ENCODE data around the gene BUD23. TPM values are rescaled to one million over a fixed set of nuclear protein-coding genes. Genes with fewer than 3 reads are reported as not detected.
"Not testable (repeated sequence)": the region's sequence is repeated elsewhere in the genome, so short reads cannot be mapped to it uniquely, and the experiment has no call there.

Gene BUD23
- total RNA-seq, 2 experiments from 2014 or later: 71.4 to 95.5 TPM

GRCh38 chr7:73720443-73720842, 37.0 kb downstream of the BUD23 start:
- CTCF ChIA-PET: interaction anchor here (0.9 to 1.4 kb wide), 4 partner anchors 20 to 135 kb away, joined by 3 to 4 read pairs (median 4); no protein-coding TSS in a partner anchor
- intact Hi-C loops (cut with DNase I, micrococcal nuclease); DNase-seq: not testable (repeated sequence)

GRCh38 chr7:73721377-73721817, 38.0 kb downstream of the BUD23 start:
- POLR2A ChIA-PET: no interaction called here

More at GRCh38 chr7:73720443-73720842, 37.0 kb downstream of the BUD23 start:
- H3K27me3 Mint-ChIP-seq; H3K9me3 Mint-ChIP-seq (ENCODE audit: low read depth); H3K27ac Mint-ChIP-seq; ATAC-seq; H3K36me3 Mint-ChIP-seq (ENCODE audit: low read depth): not testable (repeated sequence)
- Mint-ChIP-seq H3K4me3 (peak overlapping the region; percentile 47), H3K4me1 (peaks cover 30% of the 10 kb centered on the region)
- POLR2A ChIA-PET: interaction anchor here (1.2 kb wide), 1 partner anchor 18 kb away, joined by 3 read pairs; the partner anchor contains the start of gene ABHD11

GRCh38 chr7:73722182-73722581, 38.8 kb downstream of the BUD23 start:
- POLR2A ChIA-PET; H3K4me3 Mint-ChIP-seq; H3K9me3 Mint-ChIP-seq (ENCODE audit: low read depth); ATAC-seq; H3K36me3 Mint-ChIP-seq (ENCODE audit: low read depth); DNase-seq; intact Hi-C loops (cut with DNase I, micrococcal nuclease); H3K27me3 Mint-ChIP-seq; H3K27ac Mint-ChIP-seq: not testable (repeated sequence)
- H3K4me1 Mint-ChIP-seq: peaks cover 16% of the 10 kb centered on the region
- CTCF ChIA-PET: interaction anchor here (1.0 kb wide), 1 partner anchor 115 kb away, joined by 4 read pairs; no protein-coding TSS in a partner anchor

More at GRCh38 chr7:73721377-73721817, 38.0 kb downstream of the BUD23 start:
- peaks cover 3% of the 10 kb centered on the region for H3K36me3 Mint-ChIP-seq (ENCODE audit: low read depth)
- H3K27ac Mint-ChIP-seq: no peak overlapping the region
- no peaks in the 10 kb centered on the region for H3K9me3 Mint-ChIP-seq (ENCODE audit: low read depth)
- H3K4me1 Mint-ChIP-seq: peaks cover 21% of the 10 kb centered on the region
- CTCF ChIA-PET: interaction anchor here (1.0 kb wide), 1 partner anchor 114 kb away, joined by 4 read pairs; no protein-coding TSS in a partner anchor
- H3K4me3 Mint-ChIP-seq: no peak overlapping the region
- intact Hi-C loops (cut with DNase I, micrococcal nuclease): no loop called here
- no peak for ATAC-seq
- DNase-seq: no peak
- H3K27me3 Mint-ChIP-seq: peaks cover 4% of the 10 kb centered on the region

- ATAC-seq: no peak
- H3K4me1 Mint-ChIP-seq: peaks cover 10% of the 10 kb centered on the region
- peaks cover 4% of the 10 kb centered on the region for H3K27me3 Mint-ChIP-seq
- H3K4me3 Mint-ChIP-seq: no peak overlapping the region
- ChIA-PET CTCF (interaction anchor here (0.7 kb wide), 2 partner anchors 12 to 17 kb away, joined by 3 read pairs; no protein-coding TSS in a partner anchor), POLR2A (no interaction called here)
- no peaks in the 10 kb centered on the region for H3K9me3 Mint-ChIP-seq (ENCODE audit: low read depth)
- no peaks in the 10 kb centered on the region for H3K36me3 Mint-ChIP-seq (ENCODE audit: low read depth)
- H3K27ac Mint-ChIP-seq: no peak overlapping the region
- intact Hi-C loops (cut with DNase I, micrococcal nuclease): no loop called here
- DNase-seq: no peak
These were observed 39.4 kb downstream of the BUD23 start for GRCh38 chr7:73722785-73723184.

- no peak overlapping the region for H3K4me3 Mint-ChIP-seq
- POLR2A ChIA-PET: no interaction called here
- H3K4me1 Mint-ChIP-seq: peaks cover 2% of the 10 kb centered on the region
- no peak overlapping the region for H3K27ac Mint-ChIP-seq
- no peak for DNase-seq
- no peak for ATAC-seq
- no peaks in the 10 kb centered on the region for H3K9me3 Mint-ChIP-seq (ENCODE audit: low read depth)
- H3K27me3 Mint-ChIP-seq: peaks cover 10% of the 10 kb centered on the region
- no peaks in the 10 kb centered on the region for H3K36me3 Mint-ChIP-seq (ENCODE audit: low read depth)
- intact Hi-C loops (cut with DNase I, micrococcal nuclease): no loop called here
- CTCF ChIA-PET: interaction anchor here (0.6 to 3.5 kb wide), 7 partner anchors 8 to 145 kb away, joined by 3 to 30 read pairs (median 3); partner anchors contain the start of gene TBL2
These were observed 40.4 kb downstream of the BUD23 start for GRCh38 chr7:73723813-73724212.

- H3K27ac Mint-ChIP-seq: no peak overlapping the region
- H3K9me3 Mint-ChIP-seq (ENCODE audit: low read depth): no peaks in the 10 kb centered on the region
- peak; percentile 27 for ATAC-seq
- intact Hi-C loops (cut with DNase I, micrococcal nuclease): loop anchor here in 1 of 2 experiments (5.0 kb wide), 2 partner anchors 79 to 799 kb away; partner anchors contain the start of gene POM121
- ChIA-PET POLR2A (interaction anchor here (0.6 kb wide), 1 partner anchor 9 kb away, joined by 3 read pairs; no protein-coding TSS in a partner anchor), CTCF (interaction anchor here (0.7 to 3.5 kb wide), 13 partner anchors 11 to 138 kb away, joined by 3 to 30 read pairs (median 3); no protein-coding TSS in a partner anchor)
- no peak overlapping the region for H3K4me3 Mint-ChIP-seq
- H3K36me3 Mint-ChIP-seq (ENCODE audit: low read depth): no peaks in the 10 kb centered on the region
- peaks cover 7% of the 10 kb centered on the region for H3K27me3 Mint-ChIP-seq
- H3K4me1 Mint-ChIP-seq: no peaks in the 10 kb centered on the region
- DNase-seq: no peak
These were observed 42.7 kb downstream of the BUD23 start for GRCh38 chr7:73726083-73726466.

- no peak for ATAC-seq
- peaks cover 6% of the 10 kb centered on the region for H3K27me3 Mint-ChIP-seq
- POLR2A ChIA-PET: no interaction called here
These were observed 44.6 kb downstream of the BUD23 start for GRCh38 chr7:73727952-73728351.

GRCh38 chr7:73728551-73728950, 45.2 kb downstream of the BUD23 start:
- ChIA-PET CTCF (interaction anchor here (0.5 to 2.2 kb wide), 7 partner anchors 11 to 146 kb away, joined by 3 to 13 read pairs (median 3); no protein-coding TSS in a partner anchor), POLR2A (no interaction called here)
- Mint-ChIP-seq H3K9me3 (ENCODE audit: low read depth) (no peaks in the 10 kb centered on the region), H3K4me3 (no peak overlapping the region), H3K27me3 (peaks cover 6% of the 10 kb centered on the region), H3K4me1 (no peaks in the 10 kb centered on the region), H3K27ac (no peak overlapping the region), H3K36me3 (ENCODE audit: low read depth) (no peaks in the 10 kb centered on the region)
- DNase-seq (no peak), ATAC-seq (no peak)
- intact Hi-C loops (cut with DNase I, micrococcal nuclease): loop anchor here in 1 of 2 experiments (5.0 kb wide), 2 partner anchors 81 to 801 kb away; partner anchors contain the start of gene POM121

More at GRCh38 chr7:73727952-73728351, 44.6 kb downstream of the BUD23 start:
- no peaks in the 10 kb centered on the region for H3K36me3 Mint-ChIP-seq (ENCODE audit: low read depth)
- H3K4me3 Mint-ChIP-seq: no peak overlapping the region
- no peaks in the 10 kb centered on the region for H3K9me3 Mint-ChIP-seq (ENCODE audit: low read depth)
- CTCF ChIA-PET: interaction anchor here (1.2 to 2.2 kb wide), 3 partner anchors 21 to 121 kb away, joined by 3 to 13 read pairs (median 3); no protein-coding TSS in a partner anchor
- intact Hi-C loops (cut with DNase I, micrococcal nuclease): loop anchor here in 1 of 2 experiments (5.0 kb wide), 2 partner anchors 81 to 801 kb away; partner anchors contain the start of gene POM121
- no peaks in the 10 kb centered on the region for H3K4me1 Mint-ChIP-seq
- no peak for DNase-seq
- no peak overlapping the region for H3K27ac Mint-ChIP-seq

- ATAC-seq: no peak
- ChIA-PET POLR2A (no interaction called here), CTCF (interaction anchor here (0.6 kb wide), 1 partner anchor 71 kb away, joined by 4 read pairs; no protein-coding TSS in a partner anchor)
- Mint-ChIP-seq H3K27ac (no peak overlapping the region), H3K4me1 (peaks cover 7% of the 10 kb centered on the region), H3K36me3 (ENCODE audit: low read depth) (no peaks in the 10 kb centered on the region), H3K9me3 (ENCODE audit: low read depth) (no peaks in the 10 kb centered on the region), H3K4me3 (no peak overlapping the region), H3K27me3 (peaks cover 6% of the 10 kb centered on the region)
- intact Hi-C loops (cut with DNase I, micrococcal nuclease): loop anchor here in 1 of 2 experiments (10.0 kb wide), 1 partner anchor 444 kb away; the partner anchor contains the start of gene EIF4H
- DNase-seq: no peak
These were observed 47.1 kb downstream of the BUD23 start for GRCh38 chr7:73730485-73730884.

GRCh38 chr7:73732397-73732796, 49.0 kb downstream of the BUD23 start:
- Mint-ChIP-seq H3K27me3 (peaks cover 6% of the 10 kb centered on the region), H3K27ac (no peak overlapping the region), H3K36me3 (ENCODE audit: low read depth) (peaks cover 6% of the 10 kb centered on the region), H3K9me3 (ENCODE audit: low read depth) (no peaks in the 10 kb centered on the region), H3K4me1 (peaks cover 10% of the 10 kb centered on the region), H3K4me3 (no peak overlapping the region)
- intact Hi-C loops (cut with DNase I, micrococcal nuclease): loop anchor here in 1 of 2 experiments (10.0 kb wide), 1 partner anchor 442 kb away; the partner anchor contains the start of gene EIF4H
- ChIA-PET POLR2A (no interaction called here), CTCF (interaction anchor here (0.6 to 4.9 kb wide), 4 partner anchors 13 to 127 kb away, joined by 3 to 56 read pairs (median 4); no protein-coding TSS in a partner anchor)
- ATAC-seq (no peak), DNase-seq (no peak)

- ATAC-seq (peak; percentile 62), DNase-seq (peak; percentile 90)
- Mint-ChIP-seq H3K27ac (peak overlapping the region; percentile 41), H3K27me3 (no peaks in the 10 kb centered on the region), H3K9me3 (ENCODE audit: low read depth) (no peaks in the 10 kb centered on the region), H3K36me3 (ENCODE audit: low read depth) (peaks cover 6% of the 10 kb centered on the region), H3K4me1 (peaks cover 19% of the 10 kb centered on the region), H3K4me3 (no peak overlapping the region)
- POLR2A ChIA-PET: interaction anchor here (0.6 kb wide), 3 partner anchors 9 to 212 kb away, joined by 3 read pairs; no protein-coding TSS in a partner anchor
- CTCF ChIA-PET: interaction anchor here (0.6 to 4.9 kb wide), 17 partner anchors 10 to 266 kb away, joined by 3 to 56 read pairs (median 3); partner anchors contain the start of gene TBL2
- intact Hi-C loops (cut with DNase I, micrococcal nuclease): loop anchor here (1.0 to 10.0 kb wide), 12 partner anchors 16 to 908 kb away; partner anchors contain the start of genes BCL7B (in 1 of the 2), EIF4H (in 1 of the 2), MLXIPL (in 1 of the 2) and STX1A (in 1 of the 2)
These were observed 51.5 kb downstream of the BUD23 start for GRCh38 chr7:73734619-73735527.
